Stimulated activated CD8-positive, alpha-beta memory T cell treated with anti-CD3 and anti-CD28 coated beads, Interleukin-7, amount 100 ng/mL, for 48 hours (primary cell): ENCODE measurements around the gene SPRR2A.
"Not testable (repeated sequence)": the region's sequence is repeated elsewhere in the genome, so short reads cannot be mapped to it uniquely, and the experiment has no call there.

Experiments used
- DNase-seq, 2 donors: peaks; one replicate each; pipeline ENCODE4 v3.0.0-alpha.2; 2020; ENCODE audit warnings: low read depth in 1 of 2; ENCODE audit errors: extremely low read depth in 1 of 2

Gene SPRR2A

GRCh38 chr1:153057375-153057774 is at the start of gene SPRR2A:
SPRR2A (minus strand) TSS chr1:153057512; CDS start chr1:153056735, 777 bp downstream.
- no peak for DNase-seq

DNA sequence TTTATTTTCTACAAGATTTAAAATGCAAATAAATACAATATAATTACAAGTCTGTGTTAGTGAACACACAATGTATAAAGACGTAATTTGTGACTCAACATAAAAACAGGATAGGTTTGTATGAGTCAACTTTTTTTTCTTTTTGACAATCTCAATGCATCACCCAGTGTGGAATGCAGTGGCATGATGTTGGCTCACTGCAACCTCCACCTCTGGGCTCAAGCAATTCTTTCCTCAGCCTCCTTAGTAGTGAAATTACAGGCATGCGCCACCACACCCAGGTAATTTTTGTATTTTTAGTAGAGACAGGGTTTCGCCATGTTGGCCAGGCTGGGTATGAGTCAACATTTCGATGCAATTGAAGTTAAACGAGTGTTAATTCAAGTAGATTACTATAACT is 42.9 kb upstream of the SPRR2A start:
- no peak for DNase-seq

DNA sequence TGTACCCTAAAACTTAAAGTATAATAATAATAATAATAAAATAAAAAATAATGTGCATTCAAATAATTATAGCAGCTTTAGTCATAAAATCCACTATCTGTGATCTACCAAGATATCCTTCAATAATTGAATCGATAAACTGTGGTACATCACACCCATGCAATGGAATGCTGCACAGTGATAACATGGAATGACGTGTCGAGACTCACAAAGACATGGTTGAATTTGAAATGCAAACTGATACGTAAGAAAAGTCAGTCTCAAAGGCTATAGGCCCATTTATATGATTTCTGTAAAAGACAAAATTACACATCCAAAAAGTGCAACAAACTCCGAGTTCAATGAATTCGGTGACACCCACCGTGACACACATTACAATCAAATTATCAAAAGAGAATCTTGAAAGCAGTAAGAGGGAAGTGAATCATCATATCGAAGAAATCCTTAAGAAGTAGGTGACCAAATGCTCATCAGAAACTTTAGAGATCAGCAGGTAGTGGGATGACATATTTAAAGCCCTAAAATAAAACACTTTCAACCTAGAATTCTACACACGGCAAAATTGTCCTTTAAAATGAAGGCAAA is 42.2 kb upstream of the SPRR2A start:
- DNase-seq, result no peak

DNA sequence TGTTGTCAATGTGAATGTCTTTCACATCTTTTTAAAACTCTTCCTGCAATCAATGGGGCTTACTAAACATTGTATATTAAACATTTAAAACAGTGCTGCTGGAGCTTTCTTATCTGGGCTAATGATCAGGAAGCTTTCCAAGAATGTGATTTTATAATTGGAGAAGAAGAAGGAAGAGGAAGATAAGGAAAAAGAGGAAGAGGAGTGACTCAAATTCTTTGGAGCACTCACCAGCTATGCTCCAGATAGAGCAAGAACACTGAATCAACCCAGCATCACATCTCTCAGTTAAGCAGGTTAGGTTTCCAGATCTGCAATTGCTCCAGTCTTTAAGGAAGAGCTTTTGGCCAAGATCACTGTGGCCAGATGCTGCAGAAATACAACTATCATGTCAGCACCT is 38.5 kb upstream of the SPRR2A start:
- DNase-seq, result no peak

DNA sequence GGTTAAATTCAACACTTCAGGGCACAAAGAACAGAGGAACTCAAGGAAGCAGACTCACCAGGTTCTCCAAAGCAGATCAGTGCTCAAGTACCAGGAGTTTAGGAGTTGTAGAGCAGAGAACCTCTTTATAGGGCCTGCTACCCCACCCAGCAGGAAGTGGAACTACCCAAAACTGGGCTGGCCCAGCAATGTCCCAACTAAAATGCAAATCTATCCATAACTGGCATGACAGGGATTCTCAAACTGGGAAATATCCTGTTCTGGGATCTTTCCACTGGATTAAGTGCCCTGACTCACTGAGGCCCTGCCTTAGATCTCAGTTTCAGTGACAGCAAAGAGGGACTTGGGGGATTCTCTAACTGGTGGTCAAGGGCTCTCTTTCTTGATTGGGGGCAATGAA is 37.1 kb upstream of the SPRR2A start, which contains the start of gene SPRR2E:
SPRR2E (minus strand) TSS at position 101 of the 400 bp plus-strand sequence. CDS start 775 bp downstream, outside the sequence.
- DNase-seq, result no peak

GRCh38 chr1:153087652-153088051 is 30.3 kb upstream of the SPRR2A start:
- DNase-seq, result no peak

DNA sequence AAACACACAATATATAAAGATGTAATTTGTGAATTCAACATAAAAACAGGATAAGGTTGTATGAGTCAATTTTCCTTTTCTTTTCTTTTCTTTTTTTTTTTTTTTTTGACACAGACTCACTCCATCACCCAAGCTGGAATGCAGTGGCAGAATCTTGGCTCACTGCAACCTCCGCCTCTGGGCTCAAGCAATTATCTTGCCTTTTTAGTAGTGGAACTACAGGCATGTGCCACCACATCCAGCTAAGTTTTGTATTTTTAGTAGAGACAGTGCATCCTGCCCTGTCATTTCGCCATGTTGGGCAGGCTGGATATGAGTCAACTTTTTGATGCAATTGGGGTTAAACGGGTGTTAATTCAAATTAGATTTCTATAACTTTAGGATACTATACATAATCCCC is 24.4 kb upstream of the SPRR2A start:
- DNase-seq, result no peak

DNA sequence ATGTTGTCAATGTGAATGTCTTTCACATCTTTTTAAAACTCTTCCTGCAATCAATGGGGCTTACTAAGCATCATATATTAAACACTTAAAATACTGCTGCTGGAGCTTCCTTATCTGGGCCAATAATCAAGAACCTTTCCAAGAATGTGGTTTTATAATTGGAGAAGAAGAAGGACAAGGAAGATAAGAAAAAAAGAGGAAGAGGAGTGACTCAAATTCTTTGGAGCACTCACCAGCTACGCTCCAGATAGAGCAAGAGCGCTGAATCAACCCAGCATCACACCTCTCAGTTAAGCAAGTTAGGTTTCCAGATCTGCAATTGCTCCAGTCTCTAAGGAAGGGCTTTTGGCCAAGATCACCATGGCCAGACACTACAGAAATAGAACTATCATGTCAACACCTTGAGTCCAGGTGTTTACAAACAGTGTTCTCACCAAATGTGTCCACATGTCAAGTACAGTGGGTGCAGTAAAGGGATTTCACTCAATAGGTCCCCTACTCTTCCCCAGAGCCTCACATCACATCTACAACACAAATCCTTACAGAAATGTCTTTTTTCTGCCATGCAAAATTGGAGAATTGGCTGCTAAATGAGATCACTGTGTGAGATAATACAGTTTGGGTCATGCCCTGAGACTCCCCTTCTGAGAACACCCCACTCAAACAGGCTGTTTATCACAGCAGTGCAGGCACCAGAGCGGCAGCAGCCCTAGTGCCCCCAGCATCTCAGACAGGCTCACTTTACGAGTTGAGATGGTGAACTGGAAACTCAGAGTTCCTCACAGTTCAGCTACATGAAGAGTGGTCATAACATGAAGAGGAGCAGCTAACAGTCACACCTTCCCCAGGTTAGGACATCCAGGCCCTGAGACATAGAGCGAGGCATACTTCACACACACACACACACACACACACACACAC is 15.8 kb upstream of the SPRR2A start:
- no peak for DNase-seq

DNA sequence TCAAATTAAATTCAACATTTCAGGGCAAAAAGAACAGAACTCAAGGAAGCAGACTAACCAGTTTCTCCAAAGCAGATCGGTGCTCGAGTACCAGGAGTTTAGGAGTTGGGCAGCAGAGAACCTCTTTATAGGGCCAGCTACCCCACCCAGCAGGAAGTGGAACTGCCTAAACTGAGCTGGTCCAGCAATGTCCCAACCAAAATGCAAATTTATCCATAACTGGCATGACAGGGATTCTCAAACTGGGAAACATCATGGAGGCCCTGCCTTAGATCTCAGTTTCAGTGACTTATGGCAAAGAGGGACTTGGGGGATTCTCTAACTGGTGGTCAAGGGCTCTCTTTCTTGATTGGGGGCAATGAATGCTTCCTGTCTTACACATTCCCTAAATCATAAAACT is 14.2 kb upstream of the SPRR2A start, which contains the start of gene SPRR2B:
SPRR2B (minus strand) TSS at position 101 of the 400 bp plus-strand sequence. CDS start 772 bp downstream, outside the sequence.
- DNase-seq, result no peak

DNA sequence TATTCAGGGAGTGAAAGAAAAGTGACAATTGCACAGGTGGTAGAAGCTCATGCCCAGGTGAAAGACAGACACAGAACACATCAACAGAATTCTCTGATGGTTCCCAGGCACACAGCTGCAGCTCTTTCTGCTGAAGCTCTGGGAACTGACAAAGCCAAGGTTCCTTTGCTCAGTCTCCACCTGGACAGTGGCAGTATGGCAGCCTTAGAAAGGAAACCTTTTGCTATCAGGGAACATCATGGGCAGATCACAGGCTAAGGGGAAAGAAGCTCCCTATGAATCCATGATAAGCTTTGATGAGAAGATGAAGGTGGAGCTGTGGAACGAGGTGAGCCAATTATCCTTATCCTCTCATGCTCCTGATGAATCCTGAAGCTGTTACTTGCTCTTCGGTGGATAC is 12.9 kb upstream of the SPRR2A start:
- no peak for DNase-seq

DNA sequence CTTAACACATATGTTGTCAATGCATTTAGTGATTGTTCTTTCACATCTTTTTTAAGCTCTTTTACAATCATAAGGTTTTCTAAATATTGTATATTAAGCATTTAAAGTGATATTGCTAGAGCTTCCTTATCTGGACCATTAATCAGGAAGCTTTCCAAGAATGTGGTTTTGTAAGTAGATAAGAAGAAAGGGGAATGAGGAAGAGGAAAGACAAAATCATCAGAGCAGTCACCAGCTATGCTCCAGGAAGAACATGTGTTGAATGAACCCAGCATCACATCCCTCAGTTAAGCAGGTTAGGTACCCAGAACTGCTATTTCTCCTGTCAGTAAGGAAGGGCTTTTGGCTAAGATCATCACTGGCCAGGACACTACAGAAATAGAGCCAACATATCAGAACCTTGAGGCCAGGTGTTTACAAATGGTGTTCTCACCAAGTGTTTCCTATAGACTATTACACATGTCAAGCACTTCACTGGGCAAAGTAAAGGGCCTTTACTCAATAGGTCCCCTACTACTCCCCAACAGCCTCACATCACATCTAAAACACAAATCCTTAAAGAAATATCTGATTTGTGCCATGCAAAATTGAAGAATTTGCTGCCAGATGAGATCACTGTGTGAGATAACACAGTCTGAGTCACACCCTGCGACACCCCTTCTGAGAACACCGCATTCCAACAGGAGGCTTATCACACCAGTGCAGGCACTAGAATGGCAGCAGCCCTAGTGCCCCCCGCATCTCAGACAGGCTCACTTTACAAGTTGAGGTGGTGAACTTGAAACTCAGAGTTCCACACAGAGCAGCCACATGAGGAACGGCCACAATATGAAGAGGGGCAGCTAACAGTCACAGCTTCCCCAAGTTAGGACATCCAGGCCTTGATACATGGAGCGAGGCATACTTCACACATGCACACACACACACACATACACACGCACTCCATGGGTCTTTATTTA is 1.8 kb upstream of the SPRR2A start:
- no peak for DNase-seq

- no peak for DNase-seq
Observed at GRCh38 chr1:153058154-153058553, 842 bp upstream of the SPRR2A start.

GRCh38 chr1:153056111-153056510 is 1.2 kb downstream of the SPRR2A start:
- DNase-seq, result not testable (repeated sequence)

- no peak for DNase-seq
Observed at GRCh38 chr1:153049211-153049610, 8.1 kb downstream of the SPRR2A start.

DNA sequence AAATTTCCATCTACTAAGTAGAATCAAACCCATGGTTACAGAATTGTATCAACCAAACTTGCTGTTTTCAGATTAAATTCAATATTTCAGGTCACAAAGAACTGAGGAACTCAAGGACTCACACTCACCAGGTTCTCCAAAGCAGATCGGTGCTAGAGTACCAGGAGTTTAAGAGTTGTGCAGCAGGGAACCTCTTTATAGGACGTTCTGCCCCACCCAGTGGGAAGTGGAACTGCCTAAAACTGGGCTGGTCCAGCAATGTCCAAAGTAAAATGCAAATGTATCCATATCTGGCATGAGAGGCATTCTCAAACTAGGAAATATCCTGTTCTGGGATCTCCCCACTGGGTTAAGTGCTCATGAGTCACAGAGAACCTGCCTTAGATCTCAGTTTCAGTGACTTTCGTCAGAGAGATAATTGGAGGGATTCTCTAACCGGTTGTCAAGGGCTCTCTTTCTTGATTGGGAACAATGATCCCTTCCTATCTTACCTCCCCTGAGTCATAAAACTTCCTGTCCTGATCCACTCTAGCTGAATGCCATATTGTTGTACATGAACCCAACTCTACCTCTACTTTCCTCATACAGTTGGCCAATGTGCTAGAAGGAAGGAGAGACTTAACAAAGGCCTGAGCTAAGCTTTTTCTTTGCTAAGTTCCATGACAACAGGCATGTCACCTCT is 16.2 kb downstream of the SPRR2A start, which contains the start of gene SPRR2D:
SPRR2D (minus strand) TSS at position 171 of the 682 bp plus-strand sequence. CDS start 774 bp downstream, outside the sequence.
- DNase-seq, result no peak

DNA sequence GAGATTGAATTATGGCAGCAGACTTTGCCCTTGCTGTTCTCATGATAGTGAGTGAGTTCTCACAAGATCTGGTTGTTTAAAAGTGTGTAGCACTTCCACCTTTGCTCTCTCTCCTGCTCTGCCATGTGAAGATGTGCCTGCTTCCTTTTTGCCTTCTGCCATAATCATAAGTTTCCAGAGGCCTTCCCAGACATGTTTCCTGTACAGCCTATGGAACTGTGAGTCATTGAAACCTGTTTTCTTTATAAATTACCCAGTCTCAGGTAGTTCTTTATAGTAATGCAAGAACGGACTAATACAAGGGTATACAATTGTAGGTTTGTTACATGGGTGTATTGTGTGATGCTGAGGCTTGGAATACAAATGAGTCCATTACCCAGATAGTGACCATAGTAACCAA is 22.1 kb downstream of the SPRR2A start:
- DNase-seq, result no peak

- DNase-seq, result no peak
Observed at GRCh38 chr1:153032677-153033308, 24.5 kb downstream of the SPRR2A start.

DNA sequence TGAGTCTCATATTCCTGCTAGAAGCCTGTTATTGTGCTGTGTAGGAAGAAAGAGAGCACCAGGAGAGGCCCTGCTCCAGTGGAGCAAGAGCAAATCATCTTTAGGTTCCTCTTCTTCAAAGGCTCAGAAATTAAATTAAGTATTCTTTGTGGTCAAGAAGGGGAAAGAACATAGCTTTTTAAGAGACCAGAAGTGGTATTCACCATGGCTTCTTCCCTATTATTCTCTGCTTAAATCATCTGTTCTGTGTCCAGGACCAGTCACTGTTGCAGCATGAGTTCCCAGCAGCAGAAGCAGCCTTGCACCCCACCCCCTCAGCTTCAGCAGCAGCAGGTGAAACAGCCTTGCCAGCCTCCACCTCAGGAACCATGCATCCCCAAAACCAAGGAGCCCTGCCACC is 25.2 kb downstream of the SPRR2A start:
- DNase-seq, result no peak

- DNase-seq, result no peak
Observed at GRCh38 chr1:153030895-153031294, 26.4 kb downstream of the SPRR2A start, which contains the start of gene SPRR1B. SPRR1B (plus strand) TSS chr1:153031203; CDS start chr1:153032346, 1,143 bp downstream.

DNA sequence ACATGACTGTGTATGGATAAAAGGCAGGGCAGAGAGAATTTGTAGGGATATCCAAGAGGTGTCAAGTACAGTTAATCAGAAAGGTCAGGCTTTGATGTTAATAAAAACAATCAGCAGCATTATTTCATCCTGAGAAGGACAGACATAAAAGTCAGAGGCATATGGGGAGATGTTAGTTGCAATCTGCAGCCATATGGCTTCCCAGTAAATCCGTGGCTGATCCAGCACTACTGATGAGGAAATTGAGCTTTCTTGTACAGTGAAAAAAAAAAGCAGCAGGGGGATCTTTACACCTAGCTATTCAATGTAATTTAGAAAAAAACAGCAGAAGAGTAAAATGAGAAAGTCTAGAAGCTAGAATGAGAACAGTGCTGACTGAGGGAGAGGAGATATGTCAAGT is 28.5 kb downstream of the SPRR2A start:
- no peak for DNase-seq
